HG03139 (cell line): ENCODE results near the gene SEMA3E.

Experiments
- ATAC-seq: cut with Tn5 transposase; IDR thresholded peaks from one replicate; pipeline ENCODE4 v1.9.1; 2021; ENCODE audit not compliant: unreplicated experiment

SEMA3E gene

DNA sequence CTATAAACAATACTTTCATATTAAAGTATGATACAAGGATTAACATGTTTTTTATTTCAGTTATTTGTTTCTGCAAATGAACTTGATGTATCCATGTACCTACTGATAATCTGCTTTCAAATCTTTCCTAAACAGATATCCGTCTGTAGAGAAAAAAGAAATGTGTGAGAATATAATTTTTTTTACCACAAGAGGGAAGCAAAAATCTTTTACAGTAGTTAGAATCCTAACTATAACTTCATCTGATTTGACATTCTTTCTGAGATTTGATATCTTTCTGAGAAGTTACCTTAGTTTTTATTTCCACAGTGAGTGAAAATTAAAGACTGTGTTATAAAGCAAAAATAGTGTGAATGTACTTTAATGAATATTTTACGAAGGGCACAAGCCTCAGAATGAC, 282.3 kb downstream of the SEMA3E start:
- ATAC-seq: no peak

DNA sequence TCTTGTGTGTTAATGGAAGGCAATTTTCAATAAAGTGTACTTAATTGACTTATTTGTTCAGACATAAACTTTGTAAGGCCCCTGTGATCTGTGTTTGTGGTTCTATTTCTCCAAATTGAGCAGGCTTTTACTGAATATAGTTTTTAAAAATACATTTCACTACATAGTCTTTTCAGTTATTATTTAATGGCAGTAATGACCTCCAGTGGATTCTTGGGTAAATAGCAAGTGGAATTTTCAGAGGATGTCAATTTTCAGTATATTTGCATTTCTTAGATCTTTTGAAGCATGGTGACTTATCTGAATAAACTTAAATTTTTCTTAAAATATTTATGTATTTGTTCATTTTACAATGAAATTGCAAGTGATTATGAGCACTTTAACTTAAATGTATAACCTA, 283.2 kb downstream of the SEMA3E start:
- no peak for ATAC-seq

GRCh38 chr7:83362871-83363550, 285.9 kb downstream of the SEMA3E start:
- no peak for ATAC-seq

GRCh38 chr7:83359108-83359507, 289.8 kb downstream of the SEMA3E start:
- ATAC-seq: no peak

DNA sequence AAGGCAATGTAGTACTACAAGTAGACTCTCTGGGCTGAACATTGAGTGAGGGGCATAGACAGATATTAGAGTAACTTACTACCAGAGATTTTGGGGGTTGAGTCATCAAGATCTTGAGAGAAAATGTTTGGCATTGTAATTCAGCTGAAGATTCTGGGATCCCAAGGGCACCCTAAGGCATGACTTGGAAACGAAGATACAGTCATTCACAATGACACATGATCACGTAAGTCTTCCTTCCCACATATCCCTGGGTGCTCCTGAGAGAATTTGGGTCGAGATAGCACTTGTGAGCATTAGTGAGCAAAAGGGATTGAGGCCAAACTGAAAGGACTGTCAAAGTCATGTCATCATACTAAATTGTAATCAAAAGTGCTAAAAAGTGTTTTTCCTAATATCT, 293.8 kb downstream of the SEMA3E start:
- no peak for ATAC-seq

DNA sequence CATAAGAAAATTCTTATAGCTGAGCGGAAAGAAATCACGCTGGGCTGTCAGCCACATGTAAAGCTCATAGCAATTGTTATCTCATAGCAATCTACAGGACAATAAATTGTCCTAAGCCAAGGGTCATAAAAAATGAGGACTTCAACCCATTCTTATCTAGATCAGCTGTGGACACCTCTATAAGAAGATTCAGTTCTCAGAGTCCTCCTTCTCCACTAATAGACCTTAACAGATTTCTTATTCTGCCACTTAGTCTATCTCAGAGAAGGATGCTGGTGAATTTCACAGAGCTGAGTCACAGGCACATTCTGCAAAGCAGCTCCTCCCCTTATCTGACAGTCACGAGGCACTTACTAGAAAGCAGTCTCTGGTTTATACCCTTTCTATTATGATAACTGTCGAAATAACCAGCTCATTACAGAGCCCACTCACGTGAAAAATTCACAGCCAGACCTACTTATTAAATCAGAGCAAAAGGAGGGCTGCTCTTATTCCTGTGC, 300.9 kb downstream of the SEMA3E start:
- no peak for ATAC-seq

DNA sequence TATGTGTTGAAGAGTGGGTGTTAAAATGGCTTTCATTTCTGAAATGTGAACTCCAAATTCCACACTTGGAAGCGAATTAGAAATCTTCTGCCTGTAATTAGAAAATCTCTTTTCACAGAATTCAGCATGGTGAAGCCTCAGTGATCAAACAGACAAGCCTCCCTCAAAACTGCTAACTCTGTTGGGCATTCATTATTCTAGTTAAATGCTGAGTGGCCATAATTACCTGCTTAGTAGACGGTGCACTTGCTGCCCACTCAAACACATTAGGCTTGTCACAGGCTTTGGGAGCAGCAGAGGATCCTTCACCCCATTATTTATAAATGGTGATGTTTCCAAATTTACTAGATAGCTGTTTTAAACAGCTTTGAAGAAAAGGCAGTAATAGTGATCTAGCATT, 309.0 kb downstream of the SEMA3E start:
- no peak for ATAC-seq

- ATAC-seq: no peak
Observed at GRCh38 chr7:83338277-83338950, 310.5 kb downstream of the SEMA3E start.

GRCh38 chr7:83337050-83337449, 311.9 kb downstream of the SEMA3E start:
- no peak for ATAC-seq

DNA sequence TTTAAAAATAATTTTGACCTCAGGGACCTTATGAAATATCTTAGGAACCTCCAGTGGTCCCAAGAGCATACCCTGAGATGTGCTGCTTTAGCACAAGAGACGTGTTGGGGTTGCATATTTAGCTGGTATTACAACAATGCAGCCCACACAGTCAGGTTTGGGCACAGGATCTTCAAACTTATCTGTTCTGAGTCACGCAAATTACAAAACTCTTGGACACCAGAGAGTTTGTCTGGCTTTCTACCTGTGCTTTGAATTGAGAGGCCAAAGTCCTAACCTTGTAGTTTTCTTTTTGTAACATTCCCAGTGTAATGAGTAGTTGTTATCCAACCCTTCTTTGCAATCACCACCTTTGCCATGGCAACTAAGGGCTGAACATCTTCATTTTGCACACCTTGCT, 322.7 kb downstream of the SEMA3E start:
- no peak for ATAC-seq

GRCh38 chr7:83325083-83325482, 323.9 kb downstream of the SEMA3E start:
- ATAC-seq: no peak

- ATAC-seq: no peak
Observed at GRCh38 chr7:83324596-83324995, 324.3 kb downstream of the SEMA3E start.

DNA sequence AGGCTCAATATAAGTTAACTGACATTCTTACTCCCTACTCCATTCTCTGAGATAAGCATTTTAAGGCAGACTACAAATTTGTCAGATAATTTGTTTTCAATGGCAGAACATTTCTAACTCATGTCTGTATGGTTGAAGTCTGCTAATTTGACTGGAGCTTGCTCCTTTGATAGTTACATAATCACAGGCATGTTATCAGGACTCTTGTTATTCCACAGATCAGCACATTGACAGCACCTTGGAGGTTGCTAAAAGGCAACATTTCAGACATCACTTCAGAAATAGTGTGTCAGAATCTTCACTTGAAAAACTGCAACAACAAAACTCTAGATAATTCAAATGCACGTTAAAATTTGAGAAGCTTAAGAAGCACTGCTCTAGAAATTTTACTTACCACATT, 327.9 kb downstream of the SEMA3E start:
- ATAC-seq: no peak

DNA sequence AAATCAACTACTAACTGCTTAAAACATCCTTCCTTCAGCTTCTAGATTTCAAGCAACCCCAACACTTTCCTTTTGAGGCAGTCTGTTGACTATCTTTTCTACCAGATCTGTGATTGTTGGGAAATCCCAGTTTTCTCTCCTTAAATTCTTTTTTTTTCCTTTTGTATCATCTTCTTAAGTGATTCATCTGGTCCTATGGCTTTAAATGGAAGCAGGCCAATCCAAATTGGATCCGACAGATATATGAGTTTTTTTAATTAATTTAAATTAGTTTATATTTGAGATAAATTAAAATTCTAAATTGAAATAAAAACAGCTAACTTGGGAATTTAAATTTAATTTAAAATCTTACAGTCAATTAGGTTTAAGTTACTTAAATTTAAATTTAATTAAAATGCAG, 335.0 kb downstream of the SEMA3E start:
- ATAC-seq: no peak
